Kidney epithelial cell (primary cell): Measurements from ENCODE around the gene MAT2B. TPM values are rescaled to one million over a fixed set of nuclear protein-coding genes. Genes with fewer than 3 reads are reported as not detected.

Experiments
- DNase-seq: peaks from one replicate; pipeline ENCODE4 v3.0.0-alpha.2; 2010; ENCODE audit warnings: low read depth
- H3K27me3 ChIP-seq: 2 replicates; pipeline ENCODE4 v1.6.0; 2011; ENCODE audit warnings: low read length; ENCODE audit not compliant: control insufficient read depth, insufficient read depth
- H3K36me3 ChIP-seq: 2 replicates; pipeline ENCODE4 v1.5.1; 2011; ENCODE audit warnings: low read length; ENCODE audit not compliant: control insufficient read depth, insufficient read depth
- H3K4me3 ChIP-seq: 2 replicates; pipeline ENCODE4 v1.5.1; 2011; ENCODE audit warnings: low read depth, mild to moderate bottlenecking, control low read depth, low read length
- total RNA-seq: library from RNA; depleted of rRNA; stranded (reverse); fragments of >200 nt; gene quantifications from 2 replicates; pipeline ENCODE4 v1.2.3, GENCODE V29; 2015
- TF ChIP-seq, protein P1 (sequence below): IDR thresholded peaks from 2 replicates; pipeline ENCODE4 v1.5.1; 2011; ENCODE audit warnings: mild to moderate bottlenecking, moderate library complexity, low read length, control low read depth, inconsistent platforms; ENCODE audit not compliant: insufficient read depth, poor library complexity, severe bottlenecking

MAT2B gene
- total RNA-seq, 1 donor from 2014 or later = 61.1 TPM

DNA sequence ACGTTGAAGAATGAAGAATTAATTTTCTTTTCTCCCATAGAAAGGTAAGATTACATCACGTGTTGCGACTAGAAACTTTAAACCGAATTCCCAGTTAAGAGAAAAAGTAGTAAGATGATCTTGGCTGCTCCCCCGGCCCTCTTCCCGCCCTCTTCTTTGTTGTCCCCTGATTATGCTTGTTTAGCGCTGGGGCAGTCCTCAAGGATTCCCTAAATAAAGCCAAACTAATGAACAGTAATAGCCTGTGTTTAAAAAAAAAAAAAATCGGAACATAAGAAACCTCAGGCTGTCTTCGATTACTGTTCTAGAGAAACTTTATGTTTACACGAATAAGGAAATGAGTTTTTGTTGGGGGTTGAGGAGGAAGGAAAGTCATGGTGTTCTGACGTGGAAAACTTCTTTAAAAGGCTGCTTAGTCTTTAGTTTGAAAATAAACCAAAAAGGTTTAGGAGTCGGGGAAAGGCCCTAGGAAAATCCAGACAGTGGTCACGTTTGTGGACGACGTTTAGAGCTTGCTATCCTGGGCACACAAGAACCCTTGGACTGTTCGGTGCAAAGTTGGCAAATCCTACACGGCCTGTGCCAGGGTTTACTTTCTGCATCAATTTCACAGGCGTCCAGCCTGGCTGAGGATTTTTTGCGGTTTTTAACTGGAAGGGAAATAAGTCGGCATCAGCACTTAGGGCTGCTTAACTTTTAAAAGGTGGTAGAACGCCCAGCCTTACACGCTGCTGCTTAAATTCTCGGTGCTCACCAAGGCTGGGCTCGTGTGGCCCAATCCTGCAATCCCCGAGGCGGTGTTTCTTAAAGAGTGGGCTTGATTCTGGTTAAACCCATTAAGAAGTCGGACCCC is 1.1 kb upstream of the MAT2B start:
- H3K4me3 ChIP-seq = peak overlapping the region; percentile 82
- TF ChIP-seq, protein P1, sequence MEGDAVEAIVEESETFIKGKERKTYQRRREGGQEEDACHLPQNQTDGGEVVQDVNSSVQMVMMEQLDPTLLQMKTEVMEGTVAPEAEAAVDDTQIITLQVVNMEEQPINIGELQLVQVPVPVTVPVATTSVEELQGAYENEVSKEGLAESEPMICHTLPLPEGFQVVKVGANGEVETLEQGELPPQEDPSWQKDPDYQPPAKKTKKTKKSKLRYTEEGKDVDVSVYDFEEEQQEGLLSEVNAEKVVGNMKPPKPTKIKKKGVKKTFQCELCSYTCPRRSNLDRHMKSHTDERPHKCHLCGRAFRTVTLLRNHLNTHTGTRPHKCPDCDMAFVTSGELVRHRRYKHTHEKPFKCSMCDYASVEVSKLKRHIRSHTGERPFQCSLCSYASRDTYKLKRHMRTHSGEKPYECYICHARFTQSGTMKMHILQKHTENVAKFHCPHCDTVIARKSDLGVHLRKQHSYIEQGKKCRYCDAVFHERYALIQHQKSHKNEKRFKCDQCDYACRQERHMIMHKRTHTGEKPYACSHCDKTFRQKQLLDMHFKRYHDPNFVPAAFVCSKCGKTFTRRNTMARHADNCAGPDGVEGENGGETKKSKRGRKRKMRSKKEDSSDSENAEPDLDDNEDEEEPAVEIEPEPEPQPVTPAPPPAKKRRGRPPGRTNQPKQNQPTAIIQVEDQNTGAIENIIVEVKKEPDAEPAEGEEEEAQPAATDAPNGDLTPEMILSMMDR = no peak
- H3K27me3 ChIP-seq = no peaks in the 10 kb centered on the region
- no peak for DNase-seq
- H3K36me3 ChIP-seq = no peaks in the 10 kb centered on the region

DNA sequence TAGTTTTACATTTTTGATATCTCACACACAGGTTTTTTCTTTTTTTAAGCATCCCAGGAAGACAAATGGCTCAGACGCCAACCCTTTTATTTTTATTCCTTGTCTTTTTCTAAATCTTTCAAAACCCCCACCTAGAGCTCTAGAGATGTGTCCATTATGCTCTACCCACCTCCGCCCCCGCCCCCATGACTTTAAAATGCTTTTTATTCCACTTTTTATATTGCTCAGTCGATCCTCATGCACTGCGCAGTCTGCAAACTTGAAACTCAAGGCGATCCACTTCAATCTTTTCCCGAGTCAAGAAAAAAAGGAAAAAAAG is 411 bp upstream of the MAT2B start:
- peak overlapping the region; percentile 82 for H3K4me3 ChIP-seq
- no peaks in the 10 kb centered on the region for H3K27me3 ChIP-seq
- TF ChIP-seq, protein P1 = no peak
- DNase-seq = no peak
- no peaks in the 10 kb centered on the region for H3K36me3 ChIP-seq

DNA sequence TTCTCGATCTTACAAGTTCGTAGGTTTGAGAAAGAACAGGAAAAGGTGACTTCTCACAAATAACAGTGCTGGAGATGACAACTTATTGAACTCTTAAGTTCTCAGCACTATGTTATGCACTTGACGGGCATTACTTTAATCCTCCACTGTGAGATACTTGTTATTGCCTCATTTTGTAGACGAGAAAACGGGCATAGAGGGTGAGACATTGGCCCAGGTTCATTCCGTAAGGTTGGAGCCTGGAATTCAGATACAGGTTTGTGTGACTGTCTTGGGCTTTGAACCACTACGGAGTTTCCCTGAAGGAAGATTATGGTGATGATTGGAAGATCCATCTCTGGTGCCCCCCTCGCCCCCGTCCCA is 657 bp downstream of the MAT2B start:
- H3K27me3 ChIP-seq = no peaks in the 10 kb centered on the region
- no peaks in the 10 kb centered on the region for H3K36me3 ChIP-seq
- TF ChIP-seq, protein P1 = no peak
- peak overlapping the region; percentile 82 for H3K4me3 ChIP-seq
- no peak for DNase-seq

DNA sequence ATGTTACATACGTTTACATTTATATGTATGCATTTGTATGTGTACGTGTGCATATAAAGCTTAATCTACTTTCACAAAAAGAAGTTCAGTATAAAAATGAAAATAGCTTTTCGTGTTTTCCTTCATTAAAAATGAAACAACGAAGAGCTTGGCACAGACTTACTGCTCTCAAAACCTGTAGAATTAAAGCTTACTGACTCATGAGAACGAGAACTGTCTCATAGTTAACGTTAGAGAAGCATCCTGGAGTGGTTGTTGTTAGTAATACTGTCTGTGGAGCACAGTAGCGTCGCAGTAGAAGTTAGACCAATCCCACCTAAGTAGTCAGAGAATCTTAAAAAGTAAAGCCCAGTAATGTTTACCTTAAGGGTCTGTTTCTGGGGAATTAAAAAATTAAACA is 1.3 kb downstream of the MAT2B start:
- TF ChIP-seq, protein P1 = no peak
- Histone ChIP-seq H3K27me3 (no peaks in the 10 kb centered on the region), H3K36me3 (no peaks in the 10 kb centered on the region), H3K4me3 (peak overlapping the region; percentile 82)
- no peak for DNase-seq

DNA sequence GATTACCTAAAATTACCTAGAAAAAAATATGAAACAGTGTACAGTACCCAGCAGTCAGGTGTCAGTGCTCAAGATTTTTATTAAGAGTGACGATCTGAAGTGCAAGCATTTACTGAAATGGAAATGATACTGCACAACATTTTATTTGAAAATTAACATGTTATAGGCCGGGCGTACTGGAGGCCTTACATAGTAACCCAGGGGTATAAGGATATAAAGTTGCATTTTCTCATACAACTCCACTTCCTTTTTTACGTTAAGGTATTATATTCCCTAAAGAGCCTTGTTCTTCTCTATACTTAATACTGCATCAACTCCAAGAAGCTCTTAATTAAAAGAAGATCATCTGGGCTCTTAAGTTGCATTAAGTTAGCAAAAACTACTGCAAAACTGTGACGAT is 3.3 kb downstream of the MAT2B start:
- Histone ChIP-seq H3K4me3 (no peak overlapping the region), H3K27me3 (no peaks in the 10 kb centered on the region), H3K36me3 (no peaks in the 10 kb centered on the region)
- TF ChIP-seq, protein P1 = no peak
- DNase-seq = no peak
